ENCODE data around the gene NMT1.

The NMT1 gene

DNA sequence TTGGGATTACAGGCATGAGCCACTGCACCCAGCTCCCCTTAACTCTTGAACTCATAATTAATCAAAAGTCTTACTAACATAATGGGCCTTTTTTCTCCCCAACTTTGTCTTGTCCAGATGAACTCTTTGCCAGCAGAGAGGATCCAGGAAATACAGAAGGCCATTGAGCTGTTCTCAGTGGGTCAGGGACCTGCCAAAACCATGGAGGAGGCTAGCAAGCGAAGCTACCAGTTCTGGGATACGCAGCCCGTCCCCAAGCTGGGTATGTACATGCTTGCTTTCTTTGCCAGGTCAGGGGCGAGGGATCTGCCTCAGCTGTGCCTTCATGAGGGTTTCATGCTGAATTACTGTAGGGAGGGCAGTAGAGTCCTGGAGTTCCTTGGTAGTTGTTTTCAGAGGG, 25.3 kb downstream of the NMT1 start:
- no peak for DNase-seq

DNA sequence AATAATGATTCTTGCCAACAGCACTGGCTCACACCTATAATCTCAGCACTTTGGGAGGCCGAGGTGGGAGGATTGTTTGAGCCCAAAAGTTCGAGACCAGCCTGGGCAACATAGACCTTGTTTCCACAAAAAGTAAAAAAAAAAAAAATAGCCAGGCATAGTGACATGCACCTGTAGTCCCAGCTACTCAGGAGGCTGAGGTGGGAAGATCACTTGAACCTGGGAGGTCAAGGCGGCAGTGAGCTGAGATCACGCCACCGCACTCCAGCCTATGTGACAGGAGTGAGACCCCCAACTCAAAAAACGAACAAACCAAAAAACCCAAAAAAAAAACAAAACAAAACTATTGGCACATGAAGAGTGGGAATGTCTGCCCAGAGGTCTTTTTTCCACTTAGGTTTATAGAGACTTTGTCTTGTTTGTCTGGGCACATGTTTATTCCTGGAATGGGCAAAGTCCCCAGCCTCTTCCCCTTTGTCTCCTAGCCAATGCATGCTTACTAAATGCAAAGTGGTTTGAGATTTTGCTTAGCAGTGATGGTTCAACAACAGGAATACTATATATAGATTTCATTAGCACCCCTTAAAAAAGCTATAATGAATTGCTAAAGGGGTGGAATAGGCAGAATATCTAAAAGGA, 25.9 kb downstream of the NMT1 start:
- DNase-seq: no peak

DNA sequence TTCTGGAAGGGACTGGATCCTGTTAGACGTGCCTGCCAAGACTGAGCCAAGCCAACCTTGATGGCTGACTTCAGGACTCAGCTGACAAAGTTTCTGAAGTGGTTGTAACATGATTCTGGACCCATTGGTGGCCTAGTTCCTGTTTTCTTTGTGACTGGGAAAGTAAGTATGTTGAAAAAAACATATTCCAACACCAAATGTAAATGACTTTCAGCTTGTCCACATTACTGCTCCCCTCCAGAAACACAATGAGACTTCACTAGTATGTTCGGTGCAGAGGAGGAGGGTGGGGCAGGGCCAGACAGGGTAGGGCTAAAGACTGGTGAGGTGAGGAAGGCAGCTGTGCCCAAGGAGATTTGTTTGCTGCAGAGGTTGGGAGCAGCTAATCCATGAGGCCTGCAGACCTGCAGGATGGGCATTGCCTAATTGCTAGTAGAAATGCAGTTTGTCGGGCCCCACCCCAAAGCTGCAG, 26.4 kb downstream of the NMT1 start:
- DNase-seq: no peak

DNA sequence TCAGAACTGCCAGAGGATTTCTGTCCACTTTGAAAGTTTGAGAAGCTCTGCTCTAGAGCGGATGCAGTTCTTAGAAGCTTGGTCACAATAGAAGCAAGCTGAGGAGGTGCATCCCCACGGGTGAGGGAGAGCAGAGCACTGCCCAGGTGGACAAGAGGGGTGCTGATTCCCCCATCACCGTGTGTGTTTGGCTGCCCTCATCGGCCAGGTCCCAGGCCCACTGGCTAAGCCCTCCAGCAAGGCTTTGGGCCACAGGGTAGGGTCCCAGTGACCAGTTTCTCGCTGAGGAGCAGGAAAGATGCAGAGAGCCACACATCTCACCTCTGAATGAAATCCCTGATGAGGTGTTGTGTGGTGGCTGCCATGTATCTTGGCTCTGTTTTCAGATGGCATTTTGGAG, 26.9 kb downstream of the NMT1 start:
- no peak for DNase-seq

DNA sequence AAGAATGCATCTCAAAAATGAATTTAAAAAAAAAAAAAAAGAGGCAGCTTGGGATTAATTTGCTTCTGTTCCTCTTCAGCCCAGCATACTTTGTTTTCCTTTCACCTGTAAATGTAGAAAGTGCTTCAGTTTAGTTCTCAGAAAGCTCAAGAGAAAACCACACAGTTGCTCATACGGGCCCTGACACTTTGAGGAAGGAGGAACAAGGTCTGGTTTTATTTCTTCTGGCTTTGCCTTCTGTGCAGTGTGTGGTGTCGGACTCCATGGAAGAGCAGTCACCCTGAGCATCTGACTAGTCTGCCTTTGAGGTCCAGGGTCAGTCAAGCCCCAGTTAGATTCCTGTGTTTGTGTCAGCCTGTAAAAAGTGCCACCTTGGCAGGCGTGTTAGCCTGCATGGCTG, 27.6 kb downstream of the NMT1 start:
- no peak for DNase-seq

DNA sequence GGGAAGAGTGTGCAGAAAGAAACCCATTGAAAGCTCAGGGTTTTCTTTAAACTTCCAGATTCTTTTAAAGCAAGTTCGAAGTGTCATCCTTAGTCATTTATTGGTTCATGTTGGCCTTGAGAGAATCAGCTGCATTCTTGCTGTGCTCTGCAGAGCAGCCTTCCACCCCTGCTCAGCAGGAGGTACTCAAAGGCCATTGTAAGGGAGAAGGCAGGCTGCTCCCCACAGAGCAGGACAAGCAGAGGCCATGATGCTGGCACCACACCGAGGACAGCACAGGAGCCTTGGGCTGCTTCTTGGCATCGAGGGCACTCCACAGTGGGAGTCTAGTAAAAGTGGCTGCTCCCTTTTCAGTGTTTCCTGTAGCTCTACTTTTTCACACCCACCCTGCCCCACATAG, 29.6 kb downstream of the NMT1 start:
- DNase-seq: no peak

DNA sequence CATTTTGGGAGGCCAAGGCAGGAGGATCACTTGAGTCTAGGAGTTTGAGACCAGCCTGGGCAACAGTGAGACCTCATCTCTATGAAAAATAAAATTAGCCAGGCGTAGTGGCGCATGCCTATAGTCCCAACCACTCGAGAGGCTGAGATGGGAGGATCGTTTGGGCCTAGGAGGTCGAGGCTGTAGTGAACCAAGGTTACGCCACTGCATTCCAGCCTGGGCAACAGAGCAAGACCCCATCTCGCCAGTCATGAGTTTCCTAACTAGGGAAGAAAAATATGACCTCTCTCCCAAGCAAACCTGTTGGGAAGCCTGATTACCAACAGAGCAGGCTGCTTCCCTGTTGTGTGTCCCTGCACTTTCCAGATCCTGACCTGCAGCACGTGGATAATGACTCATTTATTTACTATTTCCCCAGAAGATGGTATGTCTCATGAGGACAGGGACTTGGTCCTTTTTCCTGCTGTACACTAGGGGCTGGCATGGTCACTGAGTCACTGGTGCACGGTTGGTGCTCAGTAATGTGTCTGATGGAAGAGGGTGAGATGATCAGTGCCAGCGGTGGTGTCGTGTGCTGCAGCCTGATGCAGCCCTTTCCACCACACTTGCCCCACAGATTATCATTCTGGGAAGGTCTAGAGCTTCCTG, 30.8 kb downstream of the NMT1 start:
- DNase-seq: no peak

DNA sequence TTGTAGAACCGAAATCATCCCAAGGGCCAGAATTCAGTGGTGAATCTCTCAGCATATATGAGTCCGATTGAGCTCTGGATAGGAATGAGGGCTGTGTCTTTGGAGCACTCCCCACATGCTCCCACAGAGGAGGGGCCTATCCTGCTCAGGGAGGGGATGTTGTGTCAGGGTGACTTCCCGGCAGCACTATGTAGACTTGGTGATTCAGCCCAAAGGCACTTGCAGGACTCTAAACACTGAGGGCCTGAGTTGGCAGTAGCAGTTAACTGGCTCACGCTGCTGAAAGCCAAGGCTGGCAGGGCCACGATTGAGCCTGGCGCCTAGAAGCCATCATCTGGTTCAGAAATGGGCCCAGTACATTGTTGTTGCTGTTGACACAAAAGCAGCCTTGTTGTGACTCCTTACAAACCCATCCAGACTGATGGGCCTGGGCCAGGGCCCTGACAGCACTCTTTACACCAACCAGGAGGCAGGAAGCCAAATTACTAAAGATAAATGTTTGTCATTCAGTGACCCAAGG, 31.9 kb downstream of the NMT1 start:
- no peak for DNase-seq

DNA sequence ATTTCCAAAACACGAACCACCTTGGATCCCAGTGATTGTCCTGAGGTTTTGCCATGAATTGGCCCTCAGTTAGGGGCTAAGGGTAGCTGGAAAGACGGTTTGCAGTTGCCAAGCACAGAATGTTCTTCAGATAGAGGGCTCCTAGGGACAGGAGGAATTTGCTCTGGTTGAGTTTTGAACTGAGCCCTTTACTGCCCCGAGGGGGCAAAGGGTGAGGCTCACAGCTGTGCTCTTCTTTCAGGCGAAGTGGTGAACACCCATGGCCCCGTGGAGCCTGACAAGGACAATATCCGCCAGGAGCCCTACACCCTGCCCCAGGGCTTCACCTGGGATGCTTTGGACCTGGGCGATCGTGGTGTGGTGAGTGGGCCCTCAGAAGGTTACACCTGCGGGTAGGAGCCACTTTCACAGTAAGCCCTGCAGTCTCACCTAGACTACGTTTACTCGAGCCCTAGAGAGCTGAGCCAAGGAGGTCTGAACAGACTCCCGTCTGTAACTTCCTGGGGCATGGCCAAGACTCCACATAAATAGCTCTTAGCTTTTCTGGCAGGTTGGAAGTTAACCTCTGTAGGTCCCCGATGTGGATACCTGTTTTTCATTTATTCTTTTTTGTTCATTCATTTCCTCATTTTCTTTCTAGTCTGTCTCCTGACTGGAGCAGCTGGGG, 32.5 kb downstream of the NMT1 start:
- no peak for DNase-seq

DNA sequence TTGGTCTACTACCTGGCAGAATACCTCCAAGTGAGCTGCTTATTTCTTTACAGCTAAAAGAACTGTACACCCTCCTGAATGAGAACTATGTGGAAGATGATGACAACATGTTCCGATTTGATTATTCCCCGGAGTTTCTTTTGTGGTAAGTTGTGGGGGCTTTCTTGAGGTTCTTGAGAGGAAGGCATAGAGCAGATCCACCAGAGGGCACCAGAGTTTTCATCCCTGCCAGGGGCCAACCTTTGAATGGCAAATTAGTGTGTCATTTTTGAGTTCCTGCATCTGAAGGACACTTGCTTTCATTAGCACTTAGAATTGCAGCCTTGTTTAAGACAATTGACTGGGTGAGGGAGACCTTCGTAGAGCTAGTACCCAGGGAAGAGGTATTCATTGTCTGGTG, 35.0 kb downstream of the NMT1 start:
- DNase-seq: no peak

DNA sequence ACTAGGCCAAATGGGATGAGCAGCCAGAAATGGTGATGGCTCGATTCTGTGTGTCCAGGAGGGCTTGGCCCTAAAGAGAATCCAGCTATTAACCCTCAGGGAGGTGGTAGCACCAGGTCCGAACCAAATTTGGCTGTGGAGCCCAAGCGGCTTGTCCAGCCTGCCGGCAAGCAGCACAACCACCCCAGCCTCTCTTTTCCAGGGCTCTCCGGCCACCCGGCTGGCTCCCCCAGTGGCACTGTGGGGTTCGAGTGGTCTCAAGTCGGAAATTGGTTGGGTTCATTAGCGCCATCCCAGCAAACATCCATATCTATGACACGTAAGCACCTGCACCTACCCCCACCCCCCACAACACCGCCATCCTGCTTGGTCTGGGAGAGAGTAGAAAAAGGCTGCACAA, 35.8 kb downstream of the NMT1 start:
- no peak for DNase-seq

DNA sequence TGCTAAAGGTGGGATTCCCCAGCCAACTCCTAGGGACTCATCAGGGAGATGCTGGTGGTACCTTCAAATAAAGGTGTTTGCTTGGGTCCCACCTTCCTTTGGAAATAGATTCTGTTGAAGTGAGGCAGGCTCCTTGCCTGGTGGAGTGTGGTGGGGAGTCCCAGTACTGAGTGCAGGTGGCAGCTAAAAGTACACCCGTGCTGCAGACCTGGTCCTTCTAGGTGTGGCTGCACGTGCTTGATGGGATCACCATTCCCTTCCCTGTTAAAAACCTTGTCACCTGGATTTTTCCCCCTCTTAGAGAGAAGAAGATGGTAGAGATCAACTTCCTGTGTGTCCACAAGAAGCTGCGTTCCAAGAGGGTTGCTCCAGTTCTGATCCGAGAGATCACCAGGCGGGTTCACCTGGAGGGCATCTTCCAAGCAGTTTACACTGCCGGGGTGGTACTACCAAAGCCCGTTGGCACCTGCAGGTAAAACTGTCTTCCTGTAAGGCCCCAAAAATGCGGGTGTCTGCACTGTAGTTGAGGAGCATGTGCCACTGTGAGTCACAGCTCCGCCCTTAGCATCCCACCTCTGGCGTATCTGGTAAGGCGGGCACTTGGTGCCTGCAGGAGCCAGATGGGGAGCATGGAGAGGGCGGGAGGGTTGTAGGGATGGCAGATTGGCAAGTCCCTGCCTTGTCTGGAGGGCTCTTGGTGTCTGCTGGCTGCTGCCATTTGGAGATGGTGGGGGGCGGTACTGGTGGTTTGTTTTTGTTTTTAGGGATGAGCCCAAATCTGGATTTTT, 37.2 kb downstream of the NMT1 start:
- DNase-seq: no peak

DNA sequence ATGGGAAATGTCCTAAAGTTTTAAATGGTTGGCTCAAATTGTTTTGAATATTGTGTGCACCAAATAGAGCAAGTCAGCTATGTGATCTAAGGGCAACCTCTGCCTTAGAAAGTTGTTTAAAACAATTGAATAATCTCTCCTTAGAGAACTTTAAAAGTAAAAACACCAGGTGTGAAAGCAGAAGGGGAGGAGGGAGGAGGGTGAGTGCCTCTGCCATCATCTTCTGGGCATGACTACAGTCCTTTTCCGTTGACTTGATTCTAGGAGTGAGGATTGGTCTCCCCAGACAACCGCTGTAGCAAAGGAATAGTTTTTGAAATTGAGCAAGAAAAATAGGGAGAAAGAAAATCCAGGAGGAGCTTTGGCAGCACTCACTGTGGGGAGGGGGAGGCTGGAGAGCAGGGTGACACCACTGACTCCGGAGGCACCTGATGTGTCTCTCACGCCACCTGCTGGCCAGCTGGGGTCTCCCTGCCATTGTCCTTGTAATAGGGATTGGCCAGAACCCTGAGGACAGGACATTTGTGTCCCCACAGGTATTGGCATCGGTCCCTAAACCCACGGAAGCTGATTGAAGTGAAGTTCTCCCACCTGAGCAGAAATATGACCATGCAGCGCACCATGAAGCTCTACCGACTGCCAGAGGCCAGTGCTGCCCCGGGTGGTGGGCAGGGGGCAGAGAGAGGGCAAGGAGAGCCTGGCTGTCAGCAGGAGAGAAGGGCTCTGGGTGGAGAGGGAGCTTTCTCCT, 37.9 kb downstream of the NMT1 start:
- peak; percentile 68 for DNase-seq

DNA sequence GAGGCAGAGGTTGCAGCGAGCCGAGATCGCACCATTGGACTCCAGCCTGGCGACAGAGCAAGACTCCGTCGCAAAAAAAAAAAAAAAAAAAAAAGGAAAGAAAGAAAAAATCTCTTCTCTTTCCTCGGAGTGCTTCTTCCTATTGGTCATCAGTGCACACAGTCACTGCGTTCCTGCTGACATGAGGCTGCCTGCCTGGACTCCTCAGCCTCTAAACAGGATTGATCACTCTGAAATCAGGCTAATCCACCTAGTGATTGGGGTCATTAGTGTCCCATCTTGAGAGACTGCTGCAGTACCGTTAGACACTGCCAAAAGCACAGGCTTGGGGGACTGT, 40.4 kb downstream of the NMT1 start:
- no peak for DNase-seq

DNA sequence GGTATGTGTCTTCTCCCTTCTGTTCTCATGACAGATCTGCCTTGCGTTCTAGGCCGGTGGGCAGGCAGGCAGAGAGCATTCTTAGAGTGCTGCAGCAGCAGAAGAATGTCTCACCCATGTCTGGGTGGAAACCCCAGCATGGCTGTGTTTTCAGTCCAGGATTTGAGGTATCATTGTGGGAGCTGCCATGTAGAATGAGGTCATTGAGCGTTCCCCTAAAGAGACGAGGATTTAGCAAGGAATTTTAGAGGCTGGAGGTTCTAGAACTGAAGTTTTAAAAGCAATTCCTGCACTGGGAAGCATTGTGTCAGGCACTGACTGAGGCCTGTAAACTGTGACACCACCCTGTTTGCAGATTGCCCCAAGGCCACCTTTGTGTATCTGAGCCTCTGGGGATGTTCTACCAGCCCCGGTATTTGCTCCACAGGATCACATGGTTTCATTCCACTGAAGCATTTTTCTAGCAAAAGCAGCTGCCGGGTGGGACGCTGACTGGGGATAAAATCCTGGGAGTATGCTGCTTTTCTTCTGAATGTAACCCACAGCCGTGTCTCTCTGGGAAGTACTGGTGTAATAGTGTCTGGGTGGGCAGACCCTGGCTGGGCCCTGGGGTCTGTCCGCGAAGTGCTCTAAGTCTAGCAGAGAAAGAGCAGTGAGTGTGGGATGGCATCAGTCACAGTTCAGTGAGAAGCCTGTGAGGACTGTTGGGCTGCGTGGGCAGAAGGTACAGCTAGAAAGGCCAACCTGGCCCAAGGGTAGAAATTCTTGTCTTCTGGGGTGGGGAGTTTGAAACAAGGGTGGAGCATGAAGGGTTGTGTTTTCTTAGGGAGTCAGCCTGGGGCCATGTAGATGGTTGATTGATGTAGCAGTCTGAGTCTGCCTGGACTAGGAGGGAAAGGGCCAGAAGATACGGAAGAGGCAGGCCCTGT, 41.0 kb downstream of the NMT1 start:
- DNase-seq: no peak

DNA sequence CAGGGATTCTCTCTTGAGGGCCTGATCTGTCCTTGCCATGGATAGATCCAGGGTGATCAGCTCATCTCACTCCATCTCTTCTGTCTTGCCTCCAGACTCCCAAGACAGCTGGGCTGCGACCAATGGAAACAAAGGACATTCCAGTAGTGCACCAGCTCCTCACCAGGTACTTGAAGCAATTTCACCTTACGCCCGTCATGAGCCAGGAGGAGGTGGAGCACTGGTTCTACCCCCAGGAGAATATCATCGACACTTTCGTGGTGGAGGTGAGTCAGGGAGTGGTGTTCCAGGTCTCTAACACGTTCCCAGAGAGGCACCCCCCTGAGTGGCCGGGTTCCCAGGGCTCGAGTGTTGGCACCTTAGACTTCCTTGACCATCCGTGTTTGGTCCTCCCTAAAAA, 41.7 kb downstream of the NMT1 start:
- no peak for DNase-seq

DNA sequence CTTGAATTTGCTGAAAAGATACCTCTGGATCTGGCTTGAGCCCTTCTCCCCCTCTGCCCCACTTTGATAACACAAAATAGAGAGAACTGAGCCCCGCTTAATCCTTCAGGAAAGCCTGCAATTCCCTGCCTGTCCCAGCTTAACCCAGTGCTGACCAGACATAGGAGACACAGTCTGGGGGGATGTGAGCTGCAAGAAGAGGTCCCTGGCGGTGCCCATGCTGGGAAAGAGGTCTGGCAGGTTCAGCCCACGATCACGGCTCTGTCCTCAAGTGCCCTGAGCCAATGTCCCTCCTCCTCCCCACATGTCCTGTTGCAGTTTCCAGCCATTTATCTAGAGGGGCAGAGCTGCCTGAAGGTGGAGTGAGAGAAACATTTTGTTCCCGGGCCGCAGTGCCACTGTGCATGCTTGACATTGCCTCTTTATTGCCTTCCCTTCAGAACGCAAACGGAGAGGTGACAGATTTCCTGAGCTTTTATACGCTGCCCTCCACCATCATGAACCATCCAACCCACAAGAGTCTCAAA, 42.2 kb downstream of the NMT1 start:
- DNase-seq: no peak

DNA sequence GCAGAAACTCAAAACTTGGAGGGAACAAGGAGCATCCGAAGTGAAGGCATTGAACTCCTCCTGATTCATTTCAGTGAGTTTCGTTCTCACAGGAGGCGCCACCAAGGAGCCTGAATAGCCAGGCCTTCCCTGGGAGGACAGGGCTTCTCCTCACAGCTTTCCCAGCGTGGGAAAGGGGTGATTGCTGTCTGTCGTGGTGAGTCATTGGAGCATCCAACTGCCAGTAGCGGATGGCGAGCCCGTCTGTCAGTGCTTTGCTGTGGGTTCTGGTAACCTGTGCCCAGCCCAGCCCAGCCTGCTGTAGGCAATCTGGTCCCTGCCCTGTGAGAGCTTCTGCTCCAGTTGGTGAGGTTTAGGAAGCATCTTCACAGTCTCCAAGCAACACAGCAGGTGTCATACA, 42.9 kb downstream of the NMT1 start:
- DNase-seq: no peak

DNA sequence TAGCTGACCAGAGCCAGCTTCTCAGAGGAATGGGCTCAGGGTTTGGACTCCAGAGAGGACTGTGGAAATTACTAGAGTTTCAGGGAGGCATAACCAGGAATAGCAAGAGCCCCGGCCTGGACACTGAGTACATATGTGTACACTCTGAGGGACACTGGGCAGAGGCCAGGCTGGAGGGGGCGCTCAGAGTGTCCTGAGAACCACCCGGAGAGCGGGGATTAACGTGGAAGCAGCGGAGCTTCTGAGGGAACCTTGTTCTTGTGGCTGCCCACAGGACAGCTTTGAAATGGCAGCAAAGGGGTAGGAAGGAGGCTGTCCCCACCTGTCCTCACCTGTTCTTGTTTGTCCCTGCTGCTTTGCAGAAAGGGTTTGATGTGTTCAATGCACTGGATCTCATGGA, 43.4 kb downstream of the NMT1 start:
- DNase-seq: no peak

DNA sequence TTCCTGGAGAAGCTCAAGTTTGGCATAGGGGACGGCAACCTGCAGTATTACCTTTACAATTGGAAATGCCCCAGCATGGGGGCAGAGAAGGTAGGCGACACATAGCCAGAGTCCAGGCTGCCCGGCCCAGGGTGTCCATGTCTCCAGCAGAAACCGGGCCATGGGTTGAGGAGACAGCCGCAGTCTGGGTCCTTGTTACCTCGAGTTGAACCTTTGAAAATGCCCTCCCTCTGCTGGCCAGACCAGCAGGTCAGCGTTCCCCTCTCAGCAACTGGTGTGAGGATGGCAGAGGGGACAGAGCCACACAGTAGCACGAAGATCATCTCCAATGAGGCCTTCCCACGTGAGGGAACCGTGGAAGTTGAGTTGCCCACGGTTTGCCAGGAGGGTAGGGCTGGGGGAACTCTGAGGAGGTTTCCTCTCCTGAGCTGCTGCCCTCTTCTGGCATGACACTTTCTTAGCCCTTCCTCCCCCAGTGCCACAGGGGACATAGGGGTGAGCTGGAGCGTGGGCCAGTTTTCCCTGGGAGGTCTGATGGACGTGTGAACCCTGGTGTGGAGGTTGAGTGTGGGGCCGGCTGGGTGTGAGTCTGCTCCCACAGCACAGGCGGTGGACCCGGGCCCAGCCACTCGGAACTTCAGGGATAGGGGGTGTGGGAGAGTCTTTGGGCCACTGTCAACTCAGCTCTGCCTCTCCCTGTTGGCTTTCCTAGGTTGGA, 43.9 kb downstream of the NMT1 start:
- no peak for DNase-seq

DNA sequence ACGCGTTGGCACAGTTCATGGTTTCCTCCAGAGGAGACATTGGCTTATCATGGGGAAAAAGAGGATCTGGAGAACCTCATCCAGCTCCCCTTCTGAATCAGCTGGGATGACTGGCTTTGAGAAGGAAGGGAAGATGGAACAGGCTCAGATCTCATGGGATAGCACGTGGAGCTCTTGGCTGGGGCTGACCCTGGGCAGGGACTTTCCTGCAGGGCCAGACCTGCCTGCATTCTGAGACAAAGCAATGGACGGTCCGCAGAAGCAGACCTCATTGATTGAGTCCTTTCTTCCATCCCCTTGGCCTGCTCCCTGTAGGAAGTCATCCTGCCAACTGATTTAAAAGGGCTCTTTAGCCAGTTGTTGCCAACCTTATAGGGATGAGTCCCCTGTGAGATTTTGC, 45.0 kb downstream of the NMT1 start:
- no peak for DNase-seq
